Brain pericyte (primary cell): ENCODE data around the gene AKAP7.
A peak's percentile ranks its signal among the peaks of the same experiment; 100 is the strongest.

Source experiments
- DNase-seq: peaks from one replicate; pipeline ENCODE4 v3.0.0-alpha.2; 2012; ENCODE audit warnings: low read depth, low spot score

The AKAP7 gene

GRCh38 chr6:131199568-131200272, 64.5 kb downstream of the AKAP7 start:
- DNase-seq, result no peak

GRCh38 chr6:131205481-131206244, 70.4 kb downstream of the AKAP7 start:
- no peak for DNase-seq

GRCh38 chr6:131206463-131207251, 71.4 kb downstream of the AKAP7 start:
- DNase-seq, result no peak

GRCh38 chr6:131208787-131209186, 73.5 kb downstream of the AKAP7 start:
- no peak for DNase-seq

GRCh38 chr6:131210469-131210868, 75.2 kb downstream of the AKAP7 start:
- DNase-seq, result no peak

- DNase-seq, result no peak
Observed at GRCh38 chr6:131212024-131212423, 76.8 kb downstream of the AKAP7 start.

- DNase-seq, result no peak
Observed at GRCh38 chr6:131212913-131213312, 77.6 kb downstream of the AKAP7 start.

GRCh38 chr6:131213501-131213990, 78.3 kb downstream of the AKAP7 start:
- peak; percentile 48 for DNase-seq

- DNase-seq, result no peak
Observed at GRCh38 chr6:131215219-131215618, 80.0 kb downstream of the AKAP7 start.

GRCh38 chr6:131216246-131216645, 81.0 kb downstream of the AKAP7 start:
- no peak for DNase-seq

GRCh38 chr6:131222773-131223172, 87.5 kb downstream of the AKAP7 start:
- DNase-seq, result no peak

GRCh38 chr6:131223416-131223815, 88.1 kb downstream of the AKAP7 start:
- DNase-seq, result no peak

GRCh38 chr6:131225127-131225526, 89.9 kb downstream of the AKAP7 start:
- no peak for DNase-seq

GRCh38 chr6:131225959-131226358, 90.7 kb downstream of the AKAP7 start:
- DNase-seq, result no peak

GRCh38 chr6:131226459-131227157, 91.3 kb downstream of the AKAP7 start:
- no peak for DNase-seq

GRCh38 chr6:131227158-131227543, 91.9 kb downstream of the AKAP7 start:
- DNase-seq, result no peak

GRCh38 chr6:131231103-131231502, 95.8 kb downstream of the AKAP7 start:
- DNase-seq, result no peak

- DNase-seq, result no peak
Observed at GRCh38 chr6:131231891-131232290, 96.6 kb downstream of the AKAP7 start.

- DNase-seq, result no peak
Observed at GRCh38 chr6:131244942-131245341, 109.7 kb downstream of the AKAP7 start.

- DNase-seq, result peak; percentile 15
Observed at GRCh38 chr6:131250122-131250521, 114.9 kb downstream of the AKAP7 start.

GRCh38 chr6:131250936-131251335, 115.7 kb downstream of the AKAP7 start:
- no peak for DNase-seq
